GM21528 (cell line): ENCODE data around the gene CRIP3.
"Not testable (repeated sequence)": the region's sequence is repeated elsewhere in the genome, so short reads cannot be mapped to it uniquely, and the experiment has no call there.

Experiments
- ATAC-seq: cut with Tn5 transposase; IDR thresholded peaks from one replicate; pipeline ENCODE4 v1.9.1; 2021; ENCODE audit warnings: mild to moderate bottlenecking, moderate library complexity; ENCODE audit not compliant: unreplicated experiment, low FRiP score

The CRIP3 gene

DNA sequence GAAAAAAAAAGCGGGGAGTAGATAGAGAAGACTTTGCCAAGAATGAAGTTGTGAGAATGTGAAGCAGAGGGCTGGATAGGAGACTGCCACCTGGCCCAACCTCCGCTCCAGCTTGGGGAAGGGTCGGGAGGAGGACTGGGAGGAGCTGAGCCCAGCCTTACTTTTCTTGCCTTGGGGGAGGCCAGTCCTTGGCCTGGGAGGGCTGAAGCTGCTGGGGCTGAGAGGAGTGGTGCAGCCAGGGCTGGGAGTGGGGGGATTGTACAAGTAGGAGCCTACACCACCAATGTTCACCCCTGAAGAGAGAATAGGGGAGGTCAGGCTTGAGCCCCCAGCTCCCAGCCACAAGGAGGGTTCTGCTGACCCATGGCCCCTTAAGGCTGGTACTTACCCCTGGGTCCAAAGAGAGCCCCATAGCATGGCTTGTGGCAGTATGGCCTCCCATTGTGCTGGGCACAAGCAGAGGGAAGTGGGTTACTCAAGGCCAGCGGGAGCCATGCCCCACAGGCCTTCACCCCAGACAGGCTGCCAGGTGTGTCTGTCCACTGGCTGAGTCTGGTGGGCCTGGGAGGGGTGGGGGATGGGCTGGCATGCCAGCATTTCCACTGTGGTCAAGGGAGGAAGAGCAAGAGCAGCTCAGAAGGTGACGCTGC is 1.1 kb downstream of the CRIP3 start:
- no peak for ATAC-seq

DNA sequence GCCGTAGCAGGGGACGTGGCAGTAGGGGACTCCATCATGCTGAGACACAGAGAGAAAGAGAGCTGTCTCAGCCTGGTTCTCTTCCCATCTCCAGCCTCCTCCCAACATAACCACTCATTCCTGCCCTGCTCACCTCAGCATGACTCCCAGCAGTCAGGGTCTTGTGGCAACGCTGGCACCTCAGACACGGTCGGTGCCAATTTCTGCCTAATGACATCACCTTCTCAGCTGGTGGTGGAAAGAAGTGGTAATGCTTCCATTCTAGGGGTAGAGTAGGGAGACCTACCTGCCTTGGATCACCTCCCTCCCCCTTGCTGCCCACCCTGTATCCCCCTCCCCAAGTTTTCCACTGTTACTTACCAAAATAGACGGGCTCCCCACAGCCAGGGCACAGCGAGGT is 2.5 kb downstream of the CRIP3 start:
- no peak for ATAC-seq

DNA sequence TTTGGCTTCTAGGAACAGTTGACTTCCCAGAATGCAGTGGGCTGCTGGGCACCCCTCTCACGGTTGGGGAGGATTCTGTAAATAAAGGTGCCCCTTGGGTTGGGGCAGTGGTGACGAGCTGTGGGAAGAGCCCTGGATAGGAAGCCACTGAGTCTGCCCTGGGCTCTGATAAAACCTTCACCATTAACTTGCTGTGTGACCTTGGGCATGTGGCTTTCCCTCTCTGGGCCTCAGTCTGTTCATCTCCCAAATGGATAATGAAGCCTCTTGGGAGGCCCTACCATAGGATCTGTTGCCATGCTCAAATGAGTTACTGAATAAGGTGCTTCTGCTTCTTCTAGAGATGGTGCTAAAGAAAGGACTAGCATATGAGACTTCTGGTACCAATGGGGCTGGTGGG is 3.7 kb downstream of the CRIP3 start:
- ATAC-seq = no peak

DNA sequence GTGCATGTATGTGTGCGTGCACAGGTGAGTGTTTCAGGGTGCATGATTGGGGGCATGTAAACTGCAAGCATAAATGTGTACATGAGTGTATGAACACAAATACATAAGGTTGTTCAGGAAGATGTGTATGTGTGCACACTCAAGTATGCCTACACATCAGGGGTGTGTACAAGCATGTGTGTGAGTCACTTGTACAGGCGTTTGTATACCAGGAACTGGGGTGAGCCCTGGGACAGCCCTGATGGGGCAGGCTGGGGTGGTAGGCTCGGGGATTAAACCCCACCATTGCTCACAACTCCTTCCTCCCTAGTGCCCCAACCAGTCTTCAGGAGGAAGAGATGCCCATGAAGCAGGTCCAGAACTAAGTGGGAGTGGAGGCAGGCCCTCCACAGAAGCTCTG is 4.3 kb downstream of the CRIP3 start:
- no peak for ATAC-seq

DNA sequence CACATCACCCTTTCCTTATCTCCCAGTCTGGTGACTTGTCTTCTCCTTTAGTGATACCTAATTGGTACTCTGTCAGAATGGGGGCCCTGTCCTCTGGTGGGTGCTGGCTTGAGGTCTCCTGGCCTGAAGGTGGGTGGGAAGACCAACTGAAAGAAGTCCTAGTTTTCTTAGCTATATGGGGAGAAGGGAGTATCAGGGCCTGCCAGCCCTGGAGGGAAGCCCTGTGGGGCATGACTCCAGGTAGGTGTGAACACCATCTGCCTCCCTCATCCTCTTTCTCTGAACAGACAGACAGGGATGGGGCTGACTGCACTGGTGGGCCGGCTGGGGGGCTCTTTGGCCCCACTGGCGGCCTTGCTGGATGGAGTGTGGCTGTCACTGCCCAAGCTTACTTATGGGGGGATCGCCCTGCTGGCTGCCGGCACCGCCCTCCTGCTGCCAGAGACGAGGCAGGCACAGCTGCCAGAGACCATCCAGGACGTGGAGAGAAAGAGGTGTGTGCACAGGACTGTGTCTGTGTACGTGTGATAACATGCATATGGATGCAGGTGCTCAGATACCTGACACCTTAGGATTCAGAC is 4.8 kb downstream of the CRIP3 start:
- no peak for ATAC-seq

DNA sequence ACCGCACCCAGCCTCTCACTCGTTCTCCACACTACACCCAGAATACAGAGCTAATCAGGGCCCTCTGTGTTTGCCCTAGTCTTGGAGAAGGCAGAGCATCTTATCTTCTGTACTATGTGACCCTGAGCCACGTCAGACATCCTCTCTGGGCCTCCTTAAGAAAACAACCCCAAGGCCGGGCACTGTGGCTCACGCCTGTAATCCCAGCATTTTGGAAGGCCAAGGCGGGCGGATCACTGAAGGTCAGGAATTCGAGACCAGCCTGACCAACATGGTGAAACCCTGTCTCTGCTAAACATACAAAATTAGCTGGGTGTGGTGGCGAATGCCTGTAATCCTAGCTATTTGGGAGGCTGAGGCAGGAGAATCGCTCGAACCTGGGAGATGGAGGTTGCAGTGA is 5.6 kb downstream of the CRIP3 start:
- ATAC-seq = not testable (repeated sequence)

DNA sequence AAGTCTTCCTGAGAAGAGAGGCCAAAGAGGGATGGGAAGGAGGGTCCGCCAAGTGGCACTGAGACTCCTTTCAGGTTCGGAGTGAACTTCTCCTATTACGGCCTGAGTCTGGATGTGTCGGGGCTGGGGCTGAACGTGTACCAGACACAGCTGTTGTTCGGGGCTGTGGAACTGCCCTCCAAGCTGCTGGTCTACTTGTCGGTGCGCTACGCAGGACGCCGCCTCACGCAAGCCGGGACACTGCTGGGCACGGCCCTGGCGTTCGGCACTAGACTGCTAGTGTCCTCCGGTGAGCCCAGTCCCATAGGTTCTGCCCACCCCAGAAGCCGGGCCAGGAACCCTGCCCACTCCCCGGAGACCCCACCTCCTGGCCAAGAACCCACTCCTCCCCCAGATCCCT is 6.5 kb downstream of the CRIP3 start:
- ATAC-seq = no peak

DNA sequence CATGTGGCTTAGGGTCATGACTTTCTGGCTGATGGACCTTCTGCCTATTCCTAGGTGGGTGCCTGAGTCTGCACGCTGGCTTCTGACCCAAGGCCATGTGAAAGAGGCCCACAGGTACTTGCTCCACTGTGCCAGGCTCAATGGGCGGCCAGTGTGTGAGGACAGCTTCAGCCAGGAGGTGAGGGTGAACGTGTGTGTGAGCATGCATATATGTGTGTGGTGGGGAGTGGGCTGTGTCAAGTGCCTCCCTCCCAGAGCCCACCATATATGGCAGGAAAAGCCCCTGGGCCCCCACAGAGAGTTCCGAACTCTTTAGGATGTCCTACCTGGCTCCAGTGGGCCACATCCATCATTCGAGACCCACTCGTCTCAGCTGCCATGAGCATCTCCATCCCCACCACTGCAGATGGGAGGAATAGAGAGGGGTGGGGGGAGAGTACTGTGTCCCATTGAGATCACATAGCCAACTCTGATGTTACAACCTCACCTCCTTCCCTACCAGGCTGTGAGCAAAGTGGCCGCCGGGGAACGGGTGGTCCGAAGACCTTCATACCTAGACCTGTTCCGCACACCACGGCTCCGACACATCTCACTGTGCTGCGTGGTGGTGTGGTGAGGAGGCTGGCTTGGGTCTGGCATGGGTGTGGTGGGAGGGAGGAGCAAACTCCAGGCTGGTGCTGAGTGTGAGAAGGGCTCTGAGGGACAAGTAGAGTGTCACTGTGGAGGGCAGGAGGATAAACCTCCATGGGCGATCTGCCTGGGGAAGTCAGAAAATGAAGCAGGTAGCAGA is 7.3 kb downstream of the CRIP3 start:
- no peak for ATAC-seq

DNA sequence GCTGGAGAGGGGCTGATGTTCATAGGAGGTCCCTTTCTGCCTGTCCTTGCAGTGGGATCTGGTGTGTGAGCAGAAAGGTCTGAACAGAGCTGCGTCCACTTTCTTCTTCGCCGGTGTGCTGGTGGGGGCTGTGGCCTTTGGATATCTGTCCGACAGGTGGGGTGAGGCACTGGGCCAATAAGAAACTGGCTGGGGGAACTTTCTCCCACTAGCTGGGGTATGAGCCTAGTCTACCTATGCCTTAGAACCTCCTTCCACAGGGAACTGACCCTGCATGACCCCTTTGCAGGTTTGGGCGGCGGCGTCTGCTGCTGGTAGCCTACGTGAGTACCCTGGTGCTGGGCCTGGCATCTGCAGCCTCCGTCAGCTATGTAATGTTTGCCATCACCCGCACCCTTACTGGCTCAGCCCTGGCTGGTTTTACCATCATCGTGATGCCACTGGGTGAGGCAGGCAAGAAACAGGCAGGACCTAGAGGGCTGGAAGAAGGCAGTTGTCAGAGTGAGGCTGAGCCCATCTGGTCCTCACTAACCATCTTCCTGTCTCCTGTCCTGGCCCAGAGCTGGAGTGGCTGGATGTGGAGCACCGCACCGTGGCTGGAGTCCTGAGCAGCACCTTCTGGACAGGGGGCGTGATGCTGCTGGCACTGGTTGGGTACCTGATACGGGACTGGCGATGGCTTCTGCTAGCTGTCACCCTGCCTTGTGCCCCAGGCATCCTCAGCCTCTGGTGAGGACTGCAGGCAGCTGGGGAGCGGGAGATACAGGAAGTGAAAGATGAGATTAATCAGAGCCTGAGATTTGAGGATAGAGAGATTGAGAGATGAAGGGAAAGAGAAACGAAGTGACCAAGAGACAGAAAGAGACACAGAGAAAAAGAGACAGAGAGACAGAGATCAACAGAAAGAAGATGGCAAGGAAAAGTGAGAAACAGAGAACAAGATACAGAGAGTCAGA is 9.0 kb downstream of the CRIP3 start:
- no peak for ATAC-seq

DNA sequence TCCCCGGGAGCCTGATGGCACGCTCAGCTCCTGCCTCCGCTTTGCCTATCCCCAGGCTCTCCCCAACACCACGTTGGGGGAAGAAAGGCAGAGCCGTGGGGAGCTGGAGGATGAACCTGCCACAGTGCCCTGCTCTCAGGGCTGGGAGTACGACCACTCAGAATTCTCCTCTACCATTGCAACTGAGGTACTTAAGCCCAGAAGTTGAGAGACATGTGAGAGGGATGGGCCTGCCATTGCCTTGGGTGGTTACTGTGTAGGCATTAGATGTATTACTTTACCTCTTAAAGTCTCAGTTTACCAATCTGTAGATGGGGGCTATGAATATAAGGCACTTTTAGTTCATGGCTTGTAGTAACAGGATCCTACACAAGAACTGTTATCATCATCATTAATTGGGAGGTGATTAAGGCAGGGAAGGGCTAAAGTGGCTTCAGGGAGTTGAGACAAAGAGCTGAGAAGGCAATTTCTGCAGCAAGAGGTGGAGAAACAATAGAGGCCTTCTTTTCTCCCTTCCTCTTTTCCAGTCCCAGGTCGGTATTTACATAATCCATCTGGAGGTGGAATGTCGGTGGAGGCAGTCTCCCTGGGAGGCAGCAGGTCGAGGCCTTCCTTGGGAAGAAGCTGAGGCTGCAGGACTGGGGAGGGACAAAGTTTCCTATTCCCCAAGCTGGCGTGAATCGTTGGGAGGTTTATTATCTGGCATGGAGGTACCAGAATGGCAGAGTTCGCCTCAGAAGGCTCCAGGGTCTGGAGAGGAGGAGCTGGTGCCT is 9.9 kb downstream of the CRIP3 start:
- no peak for ATAC-seq

DNA sequence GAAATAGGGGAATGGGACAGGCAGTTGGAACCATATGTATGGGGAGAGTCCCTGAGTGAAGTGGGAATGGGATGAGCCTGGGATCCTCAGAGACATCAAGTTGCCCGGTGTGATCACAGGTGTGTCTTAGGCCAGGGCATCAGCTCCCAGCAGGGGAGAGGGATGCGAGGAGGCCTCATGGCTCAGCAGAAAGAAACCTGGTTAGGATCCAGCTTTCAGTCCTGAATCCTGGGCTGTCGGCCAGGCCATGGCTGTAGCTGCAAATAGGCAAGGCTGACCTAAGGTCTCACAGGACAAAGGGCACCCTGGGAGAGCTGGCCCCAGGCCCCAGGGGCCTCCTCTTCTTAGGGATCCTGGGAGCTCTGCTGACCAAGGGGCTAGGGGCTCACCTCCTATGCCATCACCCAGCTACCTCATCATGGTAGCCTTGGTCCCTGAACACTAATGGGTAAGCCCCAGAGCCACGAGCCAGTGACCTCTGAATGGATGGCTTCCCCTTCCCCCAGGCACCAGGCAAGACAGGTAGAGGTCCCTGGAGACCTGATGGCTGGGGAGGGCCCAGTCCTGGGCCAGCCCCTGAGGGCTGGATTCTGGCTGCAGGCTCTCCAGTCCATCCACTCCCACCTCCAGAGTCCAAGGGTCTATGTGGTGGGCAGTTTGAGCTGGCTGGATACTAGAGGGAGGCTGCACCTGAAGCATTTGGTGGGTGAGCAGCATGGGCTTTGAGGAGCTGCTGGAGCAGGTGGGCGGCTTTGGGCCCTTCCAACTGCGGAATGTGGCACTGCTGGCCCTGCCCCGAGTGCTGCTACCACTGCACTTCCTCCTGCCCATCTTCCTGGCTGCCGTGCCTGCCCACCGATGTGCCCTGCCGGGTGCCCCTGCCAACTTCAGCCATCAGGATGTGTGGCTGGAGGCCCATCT is 10.7 kb downstream of the CRIP3 start, which contains the start of gene SLC22A7:
Gene SLC22A7 (plus strand): TSS at position 617 of the 921 bp plus-strand sequence. CDS start 99 bp downstream, at position 716.
- no peak for ATAC-seq

DNA sequence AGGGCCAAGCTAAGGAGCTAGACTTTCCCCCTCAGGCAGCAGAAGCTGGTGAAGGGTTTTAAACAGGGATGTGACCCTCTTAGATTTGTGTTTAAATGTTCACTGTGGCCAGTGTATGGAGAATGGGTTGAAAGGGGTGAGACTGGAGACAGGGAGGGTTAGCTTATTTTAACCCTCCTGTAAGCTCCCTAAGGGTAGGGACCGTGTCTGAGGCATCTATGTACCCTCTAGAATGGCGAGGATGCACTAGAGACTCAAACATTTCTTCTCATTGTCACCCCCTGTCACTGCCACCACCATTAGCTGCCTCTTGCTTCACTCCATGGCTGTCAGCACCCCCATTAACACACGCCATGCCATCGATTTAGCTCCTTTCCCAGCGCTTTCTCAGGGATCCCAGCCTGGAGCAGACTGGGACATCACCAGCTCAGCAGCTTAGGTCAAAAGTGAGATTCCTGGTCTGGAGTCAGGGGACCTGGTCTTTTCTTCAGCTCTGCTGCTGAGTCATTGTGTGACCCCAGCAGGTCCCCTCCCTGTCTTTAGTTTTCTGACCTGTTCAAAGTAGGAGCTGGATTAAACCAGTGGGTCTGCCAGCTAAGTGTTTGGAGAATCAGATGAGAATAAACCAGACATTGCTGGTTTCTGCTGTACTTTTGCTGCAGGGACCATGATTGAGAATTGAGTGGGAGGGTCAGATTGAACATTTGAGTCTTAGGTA is 11.7 kb downstream of the CRIP3 start:
- no peak for ATAC-seq

DNA sequence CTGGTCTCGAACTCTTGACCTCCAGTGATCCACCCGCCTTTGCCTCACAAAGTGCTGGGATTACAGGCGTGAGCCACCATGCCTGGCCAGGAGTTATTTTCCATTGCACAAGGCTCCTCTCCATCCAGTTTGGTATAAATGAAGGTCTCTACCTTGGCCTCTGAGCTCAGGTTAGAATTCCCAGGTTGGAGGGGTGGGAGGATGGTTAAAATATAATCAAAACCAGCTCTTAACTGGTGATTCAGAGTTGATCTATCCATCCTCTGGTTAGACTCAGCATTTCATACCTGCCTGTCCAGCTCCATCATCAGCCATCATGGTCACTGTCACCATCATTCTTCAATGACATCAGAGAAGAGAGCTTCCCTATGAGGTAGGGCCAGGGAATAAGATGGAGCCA is 13.2 kb downstream of the CRIP3 start:
- no peak for ATAC-seq

DNA sequence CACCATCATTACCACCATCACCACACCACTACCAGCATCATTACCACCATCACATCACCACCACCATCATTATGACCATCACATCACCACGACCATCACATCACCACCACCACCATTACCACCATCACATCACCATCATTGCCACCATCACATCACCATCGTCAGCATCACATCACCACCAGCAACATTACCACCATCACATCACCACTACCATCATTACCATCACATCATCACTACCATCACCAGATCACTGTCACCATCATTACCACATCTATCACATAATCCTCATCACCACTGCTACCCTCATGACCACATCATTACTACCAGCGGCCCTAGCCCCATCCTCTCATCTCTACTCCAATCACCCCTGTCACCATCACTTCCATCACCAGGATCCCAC is 14.1 kb downstream of the CRIP3 start:
- ATAC-seq = no peak

DNA sequence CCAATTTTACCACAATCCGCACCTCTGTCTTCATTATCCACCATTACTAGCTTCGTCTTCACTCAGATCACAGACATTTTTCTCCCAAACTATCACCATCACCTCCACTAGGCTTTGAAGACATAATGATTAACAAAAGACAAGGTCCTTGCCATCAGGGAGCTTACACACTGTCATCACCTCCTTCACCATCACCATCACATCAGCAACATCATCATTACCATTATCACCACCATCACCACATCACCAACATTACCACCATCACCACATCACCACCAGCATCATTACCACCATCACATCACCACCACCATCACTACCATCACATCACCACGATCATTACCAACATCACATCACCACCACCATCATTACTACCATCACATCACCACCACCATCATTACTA is 14.9 kb downstream of the CRIP3 start:
- ATAC-seq = no peak

DNA sequence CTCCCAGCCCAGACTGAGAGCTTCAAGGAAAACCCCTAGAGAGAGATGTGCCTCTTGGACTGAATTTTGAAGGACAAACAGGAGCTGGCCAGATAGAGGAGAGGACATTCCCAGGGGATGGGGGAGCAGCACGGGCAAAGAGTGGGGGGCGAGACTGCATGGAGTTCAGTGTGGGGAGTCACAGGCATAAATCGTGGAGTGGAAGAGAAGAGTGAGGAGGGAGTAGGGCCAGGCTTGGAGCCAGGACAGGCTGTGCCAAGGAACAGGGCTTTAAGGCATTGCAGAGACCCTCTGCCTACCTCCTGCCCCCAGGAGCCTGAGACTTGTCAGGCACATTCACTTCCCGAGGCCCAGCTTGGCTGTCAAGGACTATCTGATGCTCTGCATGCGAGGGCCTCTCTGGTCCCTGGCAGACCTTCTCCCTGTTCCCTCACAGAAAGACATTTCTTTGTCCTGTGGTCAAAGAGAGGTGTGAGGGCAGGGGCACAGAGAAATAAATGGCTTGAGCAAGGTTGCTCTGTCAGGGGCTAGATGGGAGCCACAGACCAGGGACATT is 15.8 kb downstream of the CRIP3 start:
- ATAC-seq = no peak

DNA sequence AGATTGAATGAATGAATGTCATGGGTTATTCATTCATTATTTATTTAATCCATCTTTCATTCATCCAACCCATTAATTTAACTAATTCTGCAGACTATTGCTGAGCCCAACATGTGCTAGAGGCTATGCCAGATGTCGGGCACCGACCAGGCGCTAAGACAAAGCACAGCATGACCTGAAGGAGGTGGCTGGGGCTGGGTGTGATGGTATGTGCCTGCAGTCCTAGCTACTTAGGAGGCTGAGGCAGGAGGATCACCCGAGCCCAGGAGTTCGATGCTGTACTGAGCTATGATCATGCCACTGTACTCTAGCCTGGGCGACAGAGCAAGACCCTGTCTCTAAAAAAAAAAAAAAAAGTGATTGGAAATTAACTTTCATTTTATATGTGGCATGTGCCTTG is 16.3 kb downstream of the CRIP3 start:
- no peak for ATAC-seq

DNA sequence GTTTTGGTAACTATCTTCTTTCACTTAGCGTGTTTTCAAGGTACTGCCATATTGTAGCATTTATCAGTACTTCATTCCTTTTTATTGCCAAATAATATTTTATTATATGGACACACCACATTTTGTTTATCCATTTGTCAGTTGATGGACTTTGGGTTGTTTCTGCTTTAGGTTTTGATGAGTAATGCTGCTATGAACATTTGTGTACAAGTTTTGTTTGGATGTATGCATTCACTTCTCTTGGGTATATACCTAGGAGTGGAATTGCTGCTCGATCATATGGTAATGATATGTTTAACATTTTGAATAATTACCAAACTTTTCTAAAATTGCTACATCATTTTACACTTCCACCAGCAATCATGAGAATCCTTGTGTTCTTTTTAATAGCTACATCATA is 16.9 kb downstream of the CRIP3 start:
- ATAC-seq = no peak
